ENCODE results near the gene CYP46A1.

Gene CYP46A1

DNA sequence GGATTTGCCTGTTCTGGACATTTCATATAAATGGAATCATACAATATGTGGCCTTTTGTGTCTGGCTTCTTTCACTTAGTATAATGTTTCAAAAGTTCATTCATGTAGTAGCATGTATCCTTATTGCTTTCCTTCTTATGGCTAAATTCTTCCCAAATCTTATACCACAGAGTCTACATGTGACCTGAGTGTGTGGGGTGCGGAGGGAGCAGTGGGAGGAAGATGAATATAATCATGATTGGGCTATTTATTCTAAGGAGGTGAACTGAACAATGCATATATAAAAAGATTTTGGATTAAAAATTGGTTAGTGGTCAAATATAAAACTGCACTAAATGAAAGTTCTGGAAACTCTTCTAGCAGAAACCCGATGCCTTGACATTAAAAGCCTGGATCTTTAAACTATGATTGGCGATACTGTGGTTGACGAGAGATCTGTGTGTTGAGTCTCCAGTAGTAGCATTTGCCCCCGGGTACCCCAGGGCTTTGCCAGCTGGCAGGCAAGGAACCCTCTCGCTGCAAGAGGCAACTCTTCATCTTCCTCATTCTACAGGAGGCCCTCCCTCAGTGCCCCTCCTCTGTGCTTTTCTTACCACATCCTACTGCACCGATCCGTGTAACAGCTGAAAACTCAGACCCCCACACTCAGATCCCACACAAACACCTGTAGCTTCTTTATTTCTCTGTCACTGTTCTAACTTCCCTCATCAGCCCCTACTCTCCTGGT lies 2.6 kb downstream of the CYP46A1 start:
- DNase-seq (ENCODE audit: extremely low read depth in 1 of 2, low read depth in 1 of 2) = no peak

DNA sequence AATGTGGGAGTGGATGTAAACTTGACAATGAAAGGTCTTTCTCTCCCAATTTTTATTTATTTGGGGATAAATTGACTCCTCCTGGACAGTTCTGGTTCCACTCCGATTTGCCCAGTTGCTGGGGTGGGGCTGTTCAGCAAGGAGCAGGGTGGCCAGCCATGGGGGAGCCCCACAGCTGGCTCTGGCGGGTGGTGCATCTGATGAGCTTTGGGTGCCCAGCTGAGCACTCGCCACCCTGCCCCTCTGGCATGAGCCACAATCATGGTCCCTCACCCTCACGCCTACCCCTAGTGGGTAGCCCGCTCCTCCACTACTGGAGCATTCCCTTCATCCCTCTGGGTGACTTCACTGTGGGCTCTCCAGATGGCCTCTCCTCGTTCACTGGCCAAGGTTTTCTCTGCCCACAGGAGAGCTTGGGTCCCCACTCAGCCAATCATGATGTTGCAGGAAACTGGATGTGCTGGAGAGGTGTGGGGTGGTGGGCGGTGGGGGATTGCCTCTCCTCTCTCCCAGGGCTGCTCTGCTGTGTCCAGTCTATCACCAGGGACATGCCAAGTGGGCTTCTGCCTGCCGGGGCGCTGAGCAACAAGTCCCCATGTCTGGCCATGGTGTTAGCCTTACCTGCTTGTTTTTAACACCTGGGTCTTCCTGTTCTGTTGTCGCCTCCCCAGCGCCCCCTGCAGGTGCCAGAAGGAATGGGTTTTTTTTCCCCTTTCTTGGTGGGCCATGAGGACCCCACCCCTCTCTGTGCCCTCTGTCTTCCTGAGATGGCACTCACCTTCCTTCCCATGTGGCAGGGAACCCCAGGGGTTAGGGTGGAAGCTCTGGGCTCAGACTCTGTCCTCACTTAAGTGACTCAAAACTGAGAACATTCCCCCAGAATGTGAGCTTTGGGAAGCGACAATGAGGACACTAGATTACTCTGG lies 3.4 kb downstream of the CYP46A1 start:
- peak in 1 of 2 donors; percentile 23 for DNase-seq (ENCODE audit: extremely low read depth in 1 of 2, low read depth in 1 of 2)

GRCh38 chr14:99688210-99688581 lies 4.1 kb downstream of the CYP46A1 start:
- DNase-seq (ENCODE audit: extremely low read depth in 1 of 2, low read depth in 1 of 2) = no peak

DNA sequence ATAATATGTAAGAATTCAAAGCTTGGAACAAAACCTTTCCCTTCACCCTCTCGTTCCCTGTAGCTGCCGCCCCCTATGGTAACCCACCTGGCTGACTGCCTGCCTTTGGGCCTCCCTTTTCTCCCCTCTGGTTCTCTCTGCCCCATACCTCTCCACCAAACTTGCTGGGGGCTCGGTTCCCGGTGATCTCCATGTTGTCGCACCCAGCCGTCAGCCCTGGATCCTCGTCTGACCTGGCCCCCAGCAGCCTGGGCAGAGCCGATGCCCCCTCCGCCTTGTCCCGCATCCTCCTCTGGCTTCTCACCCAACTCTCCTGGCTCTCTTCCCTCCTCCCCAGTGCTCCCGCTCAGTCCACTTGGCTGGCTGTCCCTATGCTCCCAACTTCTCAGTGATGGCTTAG lies 4.5 kb downstream of the CYP46A1 start:
- no peak for DNase-seq (ENCODE audit: extremely low read depth in 1 of 2, low read depth in 1 of 2)

- no peak for DNase-seq (ENCODE audit: extremely low read depth in 1 of 2, low read depth in 1 of 2)
Measured at GRCh38 chr14:99689266-99690236, 5.5 kb downstream of the CYP46A1 start.

DNA sequence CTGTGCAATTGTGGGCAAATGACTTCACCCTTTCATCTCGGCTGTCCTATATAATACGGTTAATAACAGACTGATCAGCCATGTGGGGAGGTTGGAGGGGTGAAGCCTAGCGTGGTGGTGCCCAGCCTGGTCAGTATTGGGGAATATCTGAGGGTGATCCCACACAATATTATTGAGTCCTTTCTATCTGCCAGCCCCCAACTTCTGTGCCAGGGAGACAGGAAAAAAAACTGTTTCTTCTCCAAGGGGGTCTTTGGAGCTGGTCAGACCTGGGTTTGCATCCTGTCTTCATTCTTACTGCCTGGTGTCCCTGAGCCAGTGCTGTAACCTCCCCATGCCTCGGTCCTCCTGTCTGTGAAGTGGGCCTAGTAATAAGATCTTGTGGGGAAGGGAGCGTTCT lies 6.5 kb downstream of the CYP46A1 start:
- DNase-seq (ENCODE audit: extremely low read depth in 1 of 2, low read depth in 1 of 2) = no peak

DNA sequence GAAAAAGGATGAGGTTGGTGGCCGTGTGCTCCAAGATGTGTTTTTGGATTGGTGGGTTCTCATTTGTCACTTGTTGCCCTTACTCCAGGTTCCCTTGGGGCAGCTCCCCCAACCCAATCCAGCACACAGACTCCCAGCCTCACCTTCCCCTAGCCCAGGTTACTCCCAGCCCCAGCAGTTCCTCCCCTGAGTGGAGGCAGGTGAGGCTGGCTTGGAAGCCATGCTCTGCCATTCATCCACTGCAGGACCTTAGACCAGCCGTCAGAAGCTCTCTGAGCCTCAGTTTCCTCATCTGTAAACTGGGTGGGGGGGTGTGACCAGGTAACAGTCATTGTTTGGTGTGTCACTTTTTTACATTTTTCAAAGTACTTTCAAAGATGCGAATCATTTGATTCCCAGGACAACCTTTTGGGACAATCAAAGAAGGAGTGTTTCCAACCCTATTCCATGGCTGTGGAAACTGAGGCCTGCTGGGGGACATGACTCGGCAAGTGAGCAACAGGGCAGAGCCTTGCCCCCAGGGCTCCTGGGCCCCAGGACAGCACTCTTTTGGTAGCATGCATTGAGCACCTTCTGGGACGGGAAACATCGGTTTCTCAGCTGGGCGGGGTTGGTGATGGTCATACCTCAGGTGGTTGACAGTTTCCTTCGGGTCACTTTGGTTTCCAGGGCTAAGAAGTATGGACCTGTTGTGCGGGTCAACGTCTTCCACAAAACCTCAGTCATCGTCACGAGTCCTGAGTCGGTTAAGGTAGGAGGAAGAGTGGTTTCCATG lies 7.2 kb downstream of the CYP46A1 start:
- DNase-seq (ENCODE audit: extremely low read depth in 1 of 2, low read depth in 1 of 2) = no peak

DNA sequence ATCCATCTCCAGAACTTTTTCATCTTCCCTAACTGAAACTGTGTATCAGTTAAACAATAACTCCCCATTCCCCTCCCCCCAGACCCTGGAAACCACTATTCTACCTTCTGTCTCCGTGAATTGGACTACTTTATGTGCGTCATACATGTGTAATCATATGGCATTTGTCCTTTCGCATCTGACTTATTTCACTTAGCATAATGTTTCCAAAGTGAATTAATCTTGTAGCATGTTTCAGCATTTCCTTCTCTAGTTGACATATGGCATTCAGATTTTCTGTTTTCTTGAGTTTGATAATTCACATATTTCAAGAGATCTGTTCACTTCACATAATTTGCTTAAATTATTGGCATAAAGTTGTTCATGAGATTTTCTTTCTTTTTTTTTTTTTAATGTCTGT lies 9.8 kb downstream of the CYP46A1 start:
- DNase-seq (ENCODE audit: extremely low read depth in 1 of 2, low read depth in 1 of 2) = no peak

GRCh38 chr14:99696929-99697328 lies 12.8 kb downstream of the CYP46A1 start:
- DNase-seq (ENCODE audit: extremely low read depth in 1 of 2, low read depth in 1 of 2) = no peak

- DNase-seq (ENCODE audit: extremely low read depth in 1 of 2, low read depth in 1 of 2) = no peak
Measured at GRCh38 chr14:99698236-99698635, 14.1 kb downstream of the CYP46A1 start.

GRCh38 chr14:99698642-99699041 lies 14.5 kb downstream of the CYP46A1 start:
- DNase-seq (ENCODE audit: extremely low read depth in 1 of 2, low read depth in 1 of 2) = no peak

GRCh38 chr14:99699085-99699760 lies 15.1 kb downstream of the CYP46A1 start:
- no peak for DNase-seq (ENCODE audit: extremely low read depth in 1 of 2, low read depth in 1 of 2)

GRCh38 chr14:99699861-99700260 lies 15.8 kb downstream of the CYP46A1 start:
- no peak for DNase-seq (ENCODE audit: extremely low read depth in 1 of 2, low read depth in 1 of 2)

DNA sequence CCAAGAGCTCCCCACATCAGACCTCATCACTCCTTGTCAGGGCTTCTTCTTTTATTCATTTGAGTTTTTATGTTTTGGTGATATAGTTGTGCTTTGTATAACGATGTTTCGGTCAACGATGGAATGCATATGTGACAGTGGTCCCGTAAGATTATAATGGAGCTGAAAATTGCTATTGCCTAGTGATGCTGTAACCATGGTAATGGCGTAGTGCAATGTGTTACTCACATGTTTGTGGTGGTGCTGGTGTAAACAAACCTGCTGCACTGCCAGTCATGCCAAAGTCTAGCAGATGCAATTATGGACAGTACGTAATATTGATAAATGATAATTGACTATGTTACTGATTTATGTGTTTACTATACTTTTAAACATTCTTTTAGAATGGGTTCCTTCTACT lies 16.3 kb downstream of the CYP46A1 start:
- DNase-seq (ENCODE audit: extremely low read depth in 1 of 2, low read depth in 1 of 2) = no peak

- DNase-seq (ENCODE audit: extremely low read depth in 1 of 2, low read depth in 1 of 2) = no peak
Measured at GRCh38 chr14:99701260-99701659, 17.2 kb downstream of the CYP46A1 start.

- no peak for DNase-seq (ENCODE audit: extremely low read depth in 1 of 2, low read depth in 1 of 2)
Measured at GRCh38 chr14:99702115-99702514, 18.0 kb downstream of the CYP46A1 start.

- DNase-seq (ENCODE audit: extremely low read depth in 1 of 2, low read depth in 1 of 2) = no peak
Measured at GRCh38 chr14:99703381-99703780, 19.3 kb downstream of the CYP46A1 start.

DNA sequence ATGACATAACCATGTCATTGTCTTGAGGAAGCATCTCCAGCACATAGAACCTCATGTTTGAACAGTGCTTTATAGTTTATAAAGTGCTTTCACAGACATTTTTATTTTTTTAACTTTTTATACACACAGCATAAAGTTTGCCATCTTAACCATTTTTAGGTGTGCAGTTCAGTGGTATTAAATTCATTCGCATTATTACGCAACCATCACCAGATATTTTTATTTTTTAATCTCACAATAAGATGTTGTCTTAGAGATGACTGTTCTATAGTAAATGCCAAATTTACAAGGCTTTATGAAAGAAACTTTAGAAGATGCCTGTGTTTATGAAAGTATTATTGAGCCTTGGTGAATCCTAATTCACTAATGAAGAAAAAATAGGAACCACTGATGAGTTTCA lies 19.9 kb downstream of the CYP46A1 start:
- no peak for DNase-seq (ENCODE audit: extremely low read depth in 1 of 2, low read depth in 1 of 2)

DNA sequence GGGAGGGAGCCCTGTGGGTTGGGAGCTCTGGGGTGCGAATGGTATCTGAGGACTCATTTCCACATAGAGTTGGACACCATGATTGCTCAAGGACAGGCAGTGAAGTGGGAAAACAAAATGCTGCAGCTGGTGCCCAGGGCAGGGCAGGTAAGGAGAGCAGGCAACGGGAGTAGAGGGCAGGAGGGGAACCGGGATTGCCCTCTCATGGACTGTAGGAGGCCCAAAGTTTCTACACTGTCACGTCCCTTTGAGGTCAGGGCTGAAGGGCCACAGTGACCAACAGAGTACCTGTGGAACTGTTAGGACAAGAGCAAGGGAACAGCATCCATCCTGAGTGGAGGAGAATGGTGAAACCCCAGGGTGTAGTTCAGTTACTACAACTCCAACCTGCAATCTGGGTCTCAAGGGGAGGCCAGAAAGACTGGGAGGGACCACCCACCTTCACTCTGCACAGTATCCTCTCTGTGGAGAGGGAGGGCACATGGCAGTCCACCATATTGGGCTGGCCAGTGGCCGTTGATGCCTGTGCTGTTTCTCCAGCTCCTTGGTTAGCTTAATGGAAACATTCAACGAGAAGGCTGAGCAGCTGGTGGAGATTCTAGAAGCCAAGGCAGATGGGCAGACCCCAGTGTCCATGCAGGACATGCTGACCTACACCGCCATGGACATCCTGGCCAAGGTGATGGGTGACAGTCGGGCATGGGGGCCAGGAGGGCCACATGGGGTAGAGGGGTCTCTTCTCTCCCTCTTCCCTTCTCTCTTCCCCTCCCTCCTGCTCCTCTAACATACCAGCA lies 22.2 kb downstream of the CYP46A1 start:
- no peak for DNase-seq (ENCODE audit: extremely low read depth in 1 of 2, low read depth in 1 of 2)

All from activated CD8-positive, alpha-beta memory T cell treated with anti-CD3 and anti-CD28 coated beads for 1 hour (primary cell).